ENCODE results near the gene DDA1. TPM values are rescaled to one million over a fixed set of nuclear protein-coding genes. Genes with fewer than 3 reads are reported as not detected.
A peak's percentile ranks its signal among the peaks of the same experiment; 100 is the strongest.

DDA1 gene
- total and polyA plus RNA-seq, 10 of the 15 experiments (the other 5 are each of a cell fraction or from before 2014, with no cell fraction given), result 0.76 to 71.0 (median 39.4) TPM

DNA sequence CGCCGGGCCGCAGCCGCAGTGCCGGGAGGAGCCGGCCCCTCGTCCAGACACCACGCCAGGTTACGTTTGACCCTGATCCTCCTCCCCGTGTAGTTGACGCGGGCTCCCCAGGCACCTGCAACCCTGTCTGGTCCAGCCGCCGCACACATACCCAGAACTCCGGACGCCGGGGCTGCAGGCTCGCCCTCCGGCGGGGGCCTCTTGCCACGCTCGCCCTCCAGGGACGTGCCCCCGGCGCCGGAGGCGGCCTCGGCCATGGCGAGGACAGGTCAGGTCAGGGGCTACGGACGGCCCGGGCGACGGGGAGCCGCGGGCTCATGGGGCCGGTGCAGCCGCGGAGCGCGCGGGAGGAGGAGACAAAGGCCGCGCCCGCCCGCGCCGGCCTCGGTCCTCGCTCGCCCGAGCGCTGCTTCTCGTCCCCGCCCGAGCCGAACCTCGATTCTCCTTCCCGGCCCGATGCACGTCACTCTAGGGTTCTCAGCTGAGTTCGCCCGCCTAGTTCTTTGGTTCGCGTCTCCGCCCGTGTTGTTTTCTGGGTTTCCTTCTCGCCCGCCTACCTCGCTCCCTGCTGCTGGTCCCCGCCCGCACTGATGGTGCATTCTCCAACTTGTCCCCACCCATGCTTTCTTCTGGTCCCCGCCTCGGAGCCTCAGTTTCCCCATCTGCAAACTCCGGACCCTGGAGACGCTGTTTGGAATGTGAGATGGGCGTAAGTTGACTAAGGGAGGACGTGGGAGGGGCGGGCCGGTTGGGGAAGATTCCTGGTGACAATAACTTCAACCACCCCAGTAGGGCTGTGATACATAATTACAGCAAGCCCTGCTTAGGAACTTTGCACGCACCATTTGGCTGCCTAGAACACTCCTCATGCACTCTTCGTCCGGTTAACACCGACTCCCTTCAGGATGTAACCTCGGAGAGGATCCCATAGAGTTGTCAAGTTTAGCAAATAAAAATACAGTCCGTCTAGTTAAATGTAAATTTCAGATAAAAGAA lies 25.3 kb downstream of the DDA1 start, which contains the start of gene ANO8 (continued):
- TF ChIP-seq, protein P1, sequence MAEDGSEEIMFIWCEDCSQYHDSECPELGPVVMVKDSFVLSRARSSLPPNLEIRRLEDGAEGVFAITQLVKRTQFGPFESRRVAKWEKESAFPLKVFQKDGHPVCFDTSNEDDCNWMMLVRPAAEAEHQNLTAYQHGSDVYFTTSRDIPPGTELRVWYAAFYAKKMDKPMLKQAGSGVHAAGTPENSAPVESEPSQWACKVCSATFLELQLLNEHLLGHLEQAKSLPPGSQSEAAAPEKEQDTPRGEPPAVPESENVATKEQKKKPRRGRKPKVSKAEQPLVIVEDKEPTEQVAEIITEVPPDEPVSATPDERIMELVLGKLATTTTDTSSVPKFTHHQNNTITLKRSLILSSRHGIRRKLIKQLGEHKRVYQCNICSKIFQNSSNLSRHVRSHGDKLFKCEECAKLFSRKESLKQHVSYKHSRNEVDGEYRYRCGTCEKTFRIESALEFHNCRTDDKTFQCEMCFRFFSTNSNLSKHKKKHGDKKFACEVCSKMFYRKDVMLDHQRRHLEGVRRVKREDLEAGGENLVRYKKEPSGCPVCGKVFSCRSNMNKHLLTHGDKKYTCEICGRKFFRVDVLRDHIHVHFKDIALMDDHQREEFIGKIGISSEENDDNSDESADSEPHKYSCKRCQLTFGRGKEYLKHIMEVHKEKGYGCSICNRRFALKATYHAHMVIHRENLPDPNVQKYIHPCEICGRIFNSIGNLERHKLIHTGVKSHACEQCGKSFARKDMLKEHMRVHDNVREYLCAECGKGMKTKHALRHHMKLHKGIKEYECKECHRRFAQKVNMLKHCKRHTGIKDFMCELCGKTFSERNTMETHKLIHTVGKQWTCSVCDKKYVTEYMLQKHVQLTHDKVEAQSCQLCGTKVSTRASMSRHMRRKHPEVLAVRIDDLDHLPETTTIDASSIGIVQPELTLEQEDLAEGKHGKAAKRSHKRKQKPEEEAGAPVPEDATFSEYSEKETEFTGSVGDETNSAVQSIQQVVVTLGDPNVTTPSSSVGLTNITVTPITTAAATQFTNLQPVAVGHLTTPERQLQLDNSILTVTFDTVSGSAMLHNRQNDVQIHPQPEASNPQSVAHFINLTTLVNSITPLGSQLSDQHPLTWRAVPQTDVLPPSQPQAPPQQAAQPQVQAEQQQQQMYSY (CRISPR knock-in tag; IDR thresholded peaks at IDR 0.05), result no peak
- TF ChIP-seq BCL11A (IDR thresholded peaks at IDR 0.05; ENCODE audit: low read depth, low read length), result 0 out of 2 replicates have a peak, but pooled peaks have one; percentile 17
- TF ChIP-seq SMC3 (IDR thresholded peaks at IDR 0.05; ENCODE audit: borderline replicate concordance, low read length), result no peak
- 0 out of 2 replicates have a peak, but pooled peaks have one; percentile 24 for TF ChIP-seq MXI1 (IDR thresholded peaks at IDR 0.05; ENCODE audit: low read depth, low read length)
- TF ChIP-seq TAF1 (IDR thresholded peaks at IDR 0.05; ENCODE audit: borderline replicate concordance, low read depth, low read length), result peak; percentile 23; the same call in 1 of the 2 replicates
- no peak for TF ChIP-seq SIX5 (IDR thresholded peaks at IDR 0.05; ENCODE audit: low read depth, low read length, severe bottlenecking)
- TF ChIP-seq, protein P2, sequence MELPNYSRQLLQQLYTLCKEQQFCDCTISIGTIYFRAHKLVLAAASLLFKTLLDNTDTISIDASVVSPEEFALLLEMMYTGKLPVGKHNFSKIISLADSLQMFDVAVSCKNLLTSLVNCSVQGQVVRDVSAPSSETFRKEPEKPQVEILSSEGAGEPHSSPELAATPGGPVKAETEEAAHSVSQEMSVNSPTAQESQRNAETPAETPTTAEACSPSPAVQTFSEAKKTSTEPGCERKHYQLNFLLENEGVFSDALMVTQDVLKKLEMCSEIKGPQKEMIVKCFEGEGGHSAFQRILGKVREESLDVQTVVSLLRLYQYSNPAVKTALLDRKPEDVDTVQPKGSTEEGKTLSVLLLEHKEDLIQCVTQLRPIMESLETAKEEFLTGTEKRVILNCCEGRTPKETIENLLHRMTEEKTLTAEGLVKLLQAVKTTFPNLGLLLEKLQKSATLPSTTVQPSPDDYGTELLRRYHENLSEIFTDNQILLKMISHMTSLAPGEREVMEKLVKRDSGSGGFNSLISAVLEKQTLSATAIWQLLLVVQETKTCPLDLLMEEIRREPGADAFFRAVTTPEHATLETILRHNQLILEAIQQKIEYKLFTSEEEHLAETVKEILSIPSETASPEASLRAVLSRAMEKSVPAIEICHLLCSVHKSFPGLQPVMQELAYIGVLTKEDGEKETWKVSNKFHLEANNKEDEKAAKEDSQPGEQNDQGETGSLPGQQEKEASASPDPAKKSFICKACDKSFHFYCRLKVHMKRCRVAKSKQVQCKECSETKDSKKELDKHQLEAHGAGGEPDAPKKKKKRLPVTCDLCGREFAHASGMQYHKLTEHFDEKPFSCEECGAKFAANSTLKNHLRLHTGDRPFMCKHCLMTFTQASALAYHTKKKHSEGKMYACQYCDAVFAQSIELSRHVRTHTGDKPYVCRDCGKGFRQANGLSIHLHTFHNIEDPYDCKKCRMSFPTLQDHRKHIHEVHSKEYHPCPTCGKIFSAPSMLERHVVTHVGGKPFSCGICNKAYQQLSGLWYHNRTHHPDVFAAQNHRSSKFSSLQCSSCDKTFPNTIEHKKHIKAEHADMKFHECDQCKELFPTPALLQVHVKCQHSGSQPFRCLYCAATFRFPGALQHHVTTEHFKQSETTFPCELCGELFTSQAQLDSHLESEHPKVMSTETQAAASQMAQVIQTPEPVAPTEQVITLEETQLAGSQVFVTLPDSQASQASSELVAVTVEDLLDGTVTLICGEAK (IDR thresholded peaks at IDR 0.05; ENCODE audit: borderline replicate concordance), result no peak; the same call in 1 of the 2 replicates
- 0 out of 2 replicates have a peak, but pooled peaks have one; percentile 61 for TF ChIP-seq ZSCAN29 (IDR thresholded peaks at IDR 0.05)
- TF ChIP-seq, protein P3, sequence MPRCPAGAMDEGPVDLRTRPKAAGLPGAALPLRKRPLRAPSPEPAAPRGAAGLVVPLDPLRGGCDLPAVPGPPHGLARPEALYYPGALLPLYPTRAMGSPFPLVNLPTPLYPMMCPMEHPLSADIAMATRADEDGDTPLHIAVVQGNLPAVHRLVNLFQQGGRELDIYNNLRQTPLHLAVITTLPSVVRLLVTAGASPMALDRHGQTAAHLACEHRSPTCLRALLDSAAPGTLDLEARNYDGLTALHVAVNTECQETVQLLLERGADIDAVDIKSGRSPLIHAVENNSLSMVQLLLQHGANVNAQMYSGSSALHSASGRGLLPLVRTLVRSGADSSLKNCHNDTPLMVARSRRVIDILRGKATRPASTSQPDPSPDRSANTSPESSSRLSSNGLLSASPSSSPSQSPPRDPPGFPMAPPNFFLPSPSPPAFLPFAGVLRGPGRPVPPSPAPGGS (IDR thresholded peaks at IDR 0.05; ENCODE audit: borderline replicate concordance, insufficient read depth, low read depth, low read length, poor library complexity, severe bottlenecking), result no peak
- TF ChIP-seq, protein P4, sequence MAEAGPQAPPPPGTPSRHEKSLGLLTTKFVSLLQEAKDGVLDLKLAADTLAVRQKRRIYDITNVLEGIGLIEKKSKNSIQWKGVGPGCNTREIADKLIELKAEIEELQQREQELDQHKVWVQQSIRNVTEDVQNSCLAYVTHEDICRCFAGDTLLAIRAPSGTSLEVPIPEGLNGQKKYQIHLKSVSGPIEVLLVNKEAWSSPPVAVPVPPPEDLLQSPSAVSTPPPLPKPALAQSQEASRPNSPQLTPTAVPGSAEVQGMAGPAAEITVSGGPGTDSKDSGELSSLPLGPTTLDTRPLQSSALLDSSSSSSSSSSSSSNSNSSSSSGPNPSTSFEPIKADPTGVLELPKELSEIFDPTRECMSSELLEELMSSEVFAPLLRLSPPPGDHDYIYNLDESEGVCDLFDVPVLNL (IDR thresholded peaks at IDR 0.05; ENCODE audit: low read depth, low read length), result 0 out of 2 replicates have a peak, but pooled peaks have one; percentile 36
- TF ChIP-seq, protein P5, sequence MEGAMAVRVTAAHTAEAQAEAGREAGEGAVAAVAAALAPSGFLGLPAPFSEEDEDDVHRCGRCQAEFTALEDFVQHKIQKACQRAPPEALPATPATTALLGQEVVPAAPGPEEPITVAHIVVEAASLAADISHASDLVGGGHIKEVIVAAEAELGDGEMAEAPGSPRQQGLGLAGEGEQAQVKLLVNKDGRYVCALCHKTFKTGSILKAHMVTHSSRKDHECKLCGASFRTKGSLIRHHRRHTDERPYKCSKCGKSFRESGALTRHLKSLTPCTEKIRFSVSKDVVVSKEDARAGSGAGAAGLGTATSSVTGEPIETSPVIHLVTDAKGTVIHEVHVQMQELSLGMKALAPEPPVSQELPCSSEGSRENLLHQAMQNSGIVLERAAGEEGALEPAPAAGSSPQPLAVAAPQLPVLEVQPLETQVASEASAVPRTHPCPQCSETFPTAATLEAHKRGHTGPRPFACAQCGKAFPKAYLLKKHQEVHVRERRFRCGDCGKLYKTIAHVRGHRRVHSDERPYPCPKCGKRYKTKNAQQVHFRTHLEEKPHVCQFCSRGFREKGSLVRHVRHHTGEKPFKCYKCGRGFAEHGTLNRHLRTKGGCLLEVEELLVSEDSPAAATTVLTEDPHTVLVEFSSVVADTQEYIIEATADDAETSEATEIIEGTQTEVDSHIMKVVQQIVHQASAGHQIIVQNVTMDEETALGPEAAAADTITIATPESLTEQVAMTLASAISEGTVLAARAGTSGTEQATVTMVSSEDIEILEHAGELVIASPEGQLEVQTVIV (IDR thresholded peaks at IDR 0.05; ENCODE audit: borderline replicate concordance, partially characterized antibody), result peak; percentile 62
- TF ChIP-seq RAD51 (IDR thresholded peaks at IDR 0.05), result no peak
- no peak for TF ChIP-seq SUZ12 (IDR thresholded peaks at IDR 0.05; ENCODE audit: unreplicated experiment)

All from GM12878 (cell line).